Measurements from ENCODE around the gene LYPD8.
"Not testable (repeated sequence)": the region's sequence is repeated elsewhere in the genome, so short reads cannot be mapped to it uniquely, and the experiment has no call there.

Gene LYPD8, protein sequence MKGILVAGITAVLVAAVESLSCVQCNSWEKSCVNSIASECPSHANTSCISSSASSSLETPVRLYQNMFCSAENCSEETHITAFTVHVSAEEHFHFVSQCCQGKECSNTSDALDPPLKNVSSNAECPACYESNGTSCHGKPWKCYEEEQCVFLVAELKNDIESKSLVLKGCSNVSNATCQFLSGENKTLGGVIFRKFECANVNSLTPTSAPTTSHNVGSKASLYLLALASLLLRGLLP

DNA sequence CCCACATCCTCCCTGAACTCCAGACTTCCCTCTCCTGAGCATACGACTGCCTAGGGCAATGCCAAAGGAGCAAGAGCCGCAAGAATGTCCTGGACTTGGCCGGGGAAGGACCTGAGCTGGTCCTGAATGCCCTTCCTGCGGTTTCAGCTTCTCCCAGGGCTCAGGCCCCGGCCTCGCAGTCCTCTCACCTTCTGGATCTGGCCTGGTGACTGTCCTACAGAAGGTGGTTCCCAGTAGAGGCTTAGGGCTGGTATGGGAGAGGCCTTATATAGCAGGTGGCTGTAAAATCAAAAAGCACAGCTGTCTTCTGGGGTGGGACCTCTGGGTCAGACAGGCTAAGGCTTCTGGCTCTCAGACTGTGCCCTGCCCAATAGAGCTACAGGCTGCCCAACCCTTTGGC lies at the start of gene LYPD8:
TSS of gene LYPD8 (minus strand) at position 243 of the 400 bp plus-strand sequence. CDS start 4,678 bp downstream, outside the sequence.
- no peak for DNase-seq (ENCODE audit: low read depth)
- H3K4me3 ChIP-seq (ENCODE audit: low read depth, low read length): no peak within 1 kb of the TSS

DNA sequence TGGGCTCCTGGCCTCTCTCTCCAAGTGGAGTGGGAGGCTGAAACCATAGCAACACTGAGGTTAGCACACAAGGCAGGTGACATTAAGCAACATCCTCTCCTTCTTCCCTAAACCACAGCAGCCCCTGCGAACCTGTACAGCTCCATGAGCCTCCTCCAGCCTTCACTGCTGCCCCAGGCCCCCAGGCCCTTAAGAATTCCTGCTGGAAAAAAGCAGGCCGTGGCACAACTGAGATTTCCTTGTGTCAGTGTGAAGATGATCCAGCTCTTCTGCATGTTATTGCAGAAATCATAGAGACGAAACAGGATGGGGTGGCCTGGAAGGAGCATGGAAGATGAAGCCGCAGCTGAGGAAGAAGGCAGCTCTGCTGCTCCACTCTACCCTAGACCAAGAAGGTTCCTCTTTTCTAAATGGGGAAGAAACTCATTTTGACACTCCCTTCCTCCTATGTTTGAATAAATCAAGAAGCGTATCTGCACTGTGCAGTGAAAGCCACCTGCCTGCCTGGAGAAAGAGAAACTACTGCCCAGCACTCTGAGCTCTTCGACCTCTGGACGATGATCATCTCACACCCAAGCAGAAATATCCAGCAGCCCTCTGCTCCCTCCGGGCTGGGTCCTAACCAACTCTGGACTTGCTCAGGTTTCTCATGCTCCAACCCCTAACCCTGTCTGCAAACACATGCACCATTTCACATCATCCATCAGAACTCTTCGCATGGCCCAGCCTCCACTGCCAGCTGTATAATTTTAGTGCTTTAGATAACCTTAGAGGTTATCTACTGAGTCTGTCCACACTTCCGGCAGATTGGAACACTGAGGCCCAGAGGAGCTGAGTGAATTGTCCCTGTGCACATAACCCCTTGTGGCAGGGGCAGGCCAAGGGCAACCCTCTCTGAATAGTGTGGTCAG lies 49.5 kb upstream of the LYPD8 start:
- H3K4me3 ChIP-seq (ENCODE audit: low read depth, low read length): no peak overlapping the region
- no peak for DNase-seq (ENCODE audit: low read depth)

DNA sequence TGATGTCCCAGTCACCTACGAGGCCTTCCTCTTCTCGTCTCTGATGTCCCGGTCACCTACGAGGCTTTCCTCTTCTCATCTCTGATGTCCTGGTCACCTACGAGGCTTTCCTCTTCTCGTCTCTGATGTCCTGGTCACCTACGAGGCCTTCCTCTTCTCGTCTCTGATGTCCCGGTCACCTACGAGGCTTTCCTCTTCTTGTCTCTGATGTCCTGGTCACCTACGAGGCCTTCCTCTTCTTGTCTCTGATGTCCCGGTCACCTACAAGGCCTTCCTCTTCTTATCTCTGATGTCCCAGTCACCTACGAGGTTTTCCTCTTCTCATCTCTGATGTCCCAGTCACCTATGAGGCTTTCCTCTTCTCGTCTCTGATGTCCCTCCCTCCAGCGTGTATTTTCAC lies 47.9 kb upstream of the LYPD8 start:
- not testable (repeated sequence) for DNase-seq (ENCODE audit: low read depth); H3K4me3 ChIP-seq (ENCODE audit: low read depth, low read length)

DNA sequence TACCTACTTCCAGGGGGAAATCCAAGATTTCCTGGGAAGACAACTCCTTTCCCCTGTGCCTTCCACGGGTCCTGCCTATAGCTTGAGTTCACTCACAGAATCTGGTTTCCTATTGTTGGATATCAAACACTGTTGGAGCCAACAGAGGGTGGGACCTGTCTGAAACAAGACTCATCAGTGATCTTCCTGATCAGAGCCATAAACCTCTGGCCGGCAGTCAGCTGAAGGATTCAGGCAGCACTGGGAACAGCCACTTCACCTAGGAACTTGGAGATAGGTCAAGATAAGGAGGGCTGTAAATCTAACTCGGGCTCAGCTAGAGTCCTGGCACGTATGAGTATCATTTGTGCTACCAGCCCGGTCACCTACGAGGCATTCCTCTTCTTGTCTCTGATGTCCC lies 46.9 kb upstream of the LYPD8 start:
- no peak overlapping the region for H3K4me3 ChIP-seq (ENCODE audit: low read depth, low read length)
- DNase-seq (ENCODE audit: low read depth): no peak

DNA sequence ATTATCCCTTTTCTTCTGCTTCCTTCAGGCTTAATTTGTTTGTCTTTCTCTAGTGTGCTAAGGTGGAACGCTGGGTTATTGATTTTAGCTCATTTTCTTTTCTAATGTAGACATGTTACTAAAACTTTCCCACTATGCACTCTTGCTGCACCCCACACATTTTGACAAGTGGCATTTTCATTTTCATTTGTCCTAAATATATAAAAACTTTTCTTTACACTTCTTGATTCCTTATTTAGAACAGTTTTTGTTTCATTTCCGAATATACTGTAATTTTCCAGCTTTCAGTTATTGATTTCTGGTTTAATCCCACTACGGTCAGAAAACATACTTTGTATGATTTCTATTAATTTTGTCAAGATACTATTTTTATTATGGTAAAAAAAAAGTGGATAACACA lies 44.9 kb upstream of the LYPD8 start:
- DNase-seq (ENCODE audit: low read depth): no peak
- H3K4me3 ChIP-seq (ENCODE audit: low read depth, low read length): no peak overlapping the region

DNA sequence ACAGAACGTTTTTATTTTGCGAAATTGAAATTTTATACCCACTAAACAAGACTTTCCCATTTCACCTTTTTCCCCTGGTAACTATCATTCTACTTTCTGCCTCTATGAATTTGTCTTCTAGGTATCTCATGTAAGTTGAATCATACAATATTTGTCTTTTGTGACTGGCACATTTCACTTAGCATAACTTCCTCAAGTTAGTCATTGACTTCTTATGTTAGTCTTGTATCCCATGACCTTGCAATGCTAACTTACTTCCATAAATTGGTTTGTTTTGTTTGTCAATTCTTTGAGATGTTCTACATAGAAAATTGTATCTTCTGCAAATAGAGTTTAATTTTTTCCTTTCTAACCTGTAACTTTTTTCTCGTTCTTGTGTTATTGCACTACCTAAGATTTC lies 43.2 kb upstream of the LYPD8 start:
- no peak overlapping the region for H3K4me3 ChIP-seq (ENCODE audit: low read depth, low read length)
- DNase-seq (ENCODE audit: low read depth): no peak

DNA sequence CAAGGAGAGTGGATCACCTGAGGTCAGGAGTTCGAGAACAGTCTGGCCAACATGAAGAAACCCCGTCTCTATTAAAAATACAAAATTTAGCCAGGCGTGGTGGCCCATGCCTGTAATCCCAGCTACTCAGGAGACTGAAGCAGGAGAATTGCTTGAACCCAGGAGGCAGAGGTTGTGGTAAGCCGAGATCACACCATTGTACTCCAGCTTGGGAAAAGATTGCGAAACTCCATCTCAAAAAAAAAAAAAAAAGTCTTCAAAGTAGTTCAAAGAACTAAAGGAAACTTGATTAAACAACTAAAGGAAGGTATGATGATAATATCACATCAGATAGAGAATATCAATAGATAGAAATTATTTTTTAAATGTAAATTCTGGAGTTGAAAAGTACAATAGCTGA lies 39.1 kb upstream of the LYPD8 start:
- DNase-seq (ENCODE audit: low read depth): not testable (repeated sequence)

DNA sequence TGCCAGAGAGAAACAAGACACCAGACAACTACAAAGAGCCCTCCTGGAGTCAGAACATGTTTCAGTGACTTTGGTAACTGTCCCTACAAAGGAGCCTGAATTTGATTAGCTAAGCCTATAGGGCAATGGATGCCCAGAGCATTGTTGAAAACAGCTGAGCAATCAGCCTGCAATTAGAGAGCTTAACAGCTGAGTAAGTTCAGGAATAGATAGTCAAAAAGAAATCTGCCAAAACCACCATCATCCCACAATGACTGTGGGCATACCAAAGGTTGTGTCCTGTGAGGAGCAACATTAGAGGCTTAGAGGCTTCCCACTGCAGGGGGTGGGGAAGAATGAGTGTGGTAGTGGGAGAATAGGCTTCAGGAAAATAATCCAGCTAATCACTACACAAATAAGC lies 38.0 kb upstream of the LYPD8 start:
- H3K4me3 ChIP-seq (ENCODE audit: low read depth, low read length): no peak overlapping the region
- DNase-seq (ENCODE audit: low read depth): no peak

More for the DNA sequence above, 39.1 kb upstream of the LYPD8 start:
- not testable (repeated sequence) for H3K4me3 ChIP-seq (ENCODE audit: low read depth, low read length)

DNA sequence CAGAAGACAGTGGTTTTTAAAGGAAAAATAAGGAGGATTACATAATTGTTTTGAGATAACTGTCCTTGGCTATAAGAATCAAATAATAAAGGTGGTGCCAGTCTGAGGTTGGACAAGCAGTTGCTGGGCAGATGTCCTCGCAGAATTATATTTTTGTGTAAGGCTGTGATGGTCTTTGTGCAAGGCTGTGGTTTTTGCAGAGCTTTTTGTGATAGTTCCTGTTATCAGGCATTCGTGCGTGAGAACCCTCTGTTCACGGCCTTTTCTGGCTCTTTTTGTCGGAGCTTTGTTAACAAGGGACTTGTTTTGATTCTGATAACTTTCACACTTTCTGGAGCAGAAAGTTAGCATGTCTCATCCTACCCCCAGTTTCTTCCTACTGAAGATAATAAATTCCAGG lies 36.8 kb upstream of the LYPD8 start:
- no peak overlapping the region for H3K4me3 ChIP-seq (ENCODE audit: low read depth, low read length)
- no peak for DNase-seq (ENCODE audit: low read depth)

DNA sequence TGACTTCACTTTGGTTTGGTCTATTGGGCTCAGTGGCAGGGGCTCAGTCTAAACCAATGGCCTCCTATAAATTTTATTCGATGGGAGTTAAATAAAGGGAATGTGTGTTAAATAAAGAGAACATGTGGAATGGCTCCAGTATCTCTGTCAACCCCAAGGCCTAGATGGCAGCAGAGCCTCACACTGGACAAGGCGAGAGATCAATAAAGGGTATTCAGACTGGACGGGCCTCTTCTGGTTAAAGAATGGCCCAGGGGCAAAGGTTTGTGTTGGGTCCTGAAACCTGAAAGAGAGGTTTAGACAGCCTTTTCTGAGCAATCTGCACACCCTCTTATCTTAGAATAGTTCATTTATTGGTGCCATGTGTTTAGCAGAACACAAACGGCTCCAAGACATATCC lies 35.5 kb upstream of the LYPD8 start:
- no peak overlapping the region for H3K4me3 ChIP-seq (ENCODE audit: low read depth, low read length)
- no peak for DNase-seq (ENCODE audit: low read depth)

DNA sequence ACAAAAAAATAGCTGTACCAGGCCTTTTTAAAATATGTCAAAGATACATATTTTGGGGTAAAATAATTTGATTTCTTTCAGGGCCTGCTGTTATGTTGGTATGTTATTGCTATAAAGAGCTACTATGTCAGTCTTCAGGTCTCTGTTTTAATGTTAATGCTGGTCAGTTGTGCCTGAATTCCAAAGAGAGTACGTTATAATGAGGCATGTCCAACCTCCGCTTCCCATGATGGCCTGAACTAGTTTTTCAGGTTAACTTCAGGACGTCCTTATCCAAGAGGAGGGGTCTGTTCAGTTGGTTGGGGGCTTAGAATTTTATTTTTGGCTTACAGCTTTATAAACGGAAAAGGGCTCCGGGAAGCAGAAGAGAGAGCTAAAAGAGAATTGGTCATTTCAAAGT lies 34.9 kb upstream of the LYPD8 start:
- no peak for DNase-seq (ENCODE audit: low read depth)
- H3K4me3 ChIP-seq (ENCODE audit: low read depth, low read length): no peak overlapping the region

DNA sequence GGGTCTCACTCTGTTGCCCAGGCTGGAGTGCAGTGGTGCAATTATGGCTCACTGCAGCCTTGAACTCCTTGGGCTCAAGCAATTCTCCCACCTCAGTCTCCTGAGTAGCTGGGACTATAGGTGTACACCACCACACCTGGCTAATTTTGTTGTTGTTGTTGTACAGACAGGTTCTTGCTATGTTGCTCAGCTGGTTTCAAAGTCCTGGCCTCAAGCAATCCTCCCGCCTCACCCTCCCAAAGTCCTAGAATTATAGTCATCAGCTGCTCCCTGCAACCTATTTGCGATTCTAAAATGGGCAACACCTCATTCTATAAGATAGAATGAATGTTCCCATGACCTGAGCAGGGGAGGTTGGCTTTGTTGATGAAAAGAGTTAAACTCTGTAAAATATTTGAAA lies 33.8 kb upstream of the LYPD8 start:
- DNase-seq (ENCODE audit: low read depth); H3K4me3 ChIP-seq (ENCODE audit: low read depth, low read length): not testable (repeated sequence)

DNA sequence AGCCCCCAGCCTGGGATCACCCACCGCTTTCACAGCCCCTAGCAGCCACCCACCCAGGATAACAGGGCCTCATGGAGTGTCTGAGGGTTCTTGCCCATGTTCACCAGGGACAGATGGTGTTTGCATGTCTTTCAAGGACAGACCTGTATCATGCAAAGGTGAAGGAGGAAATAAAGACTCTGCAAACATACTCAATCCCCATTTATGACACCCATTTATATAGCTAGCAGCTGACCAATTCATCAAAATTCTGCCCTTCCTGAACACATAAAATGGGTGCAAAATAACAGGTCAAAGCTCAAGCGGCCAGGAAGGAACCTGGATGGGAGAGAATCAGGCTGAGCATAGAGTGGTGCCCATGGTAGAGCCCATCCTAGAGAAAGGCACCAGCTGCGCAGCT lies 32.8 kb upstream of the LYPD8 start:
- H3K4me3 ChIP-seq (ENCODE audit: low read depth, low read length): no peak overlapping the region
- DNase-seq (ENCODE audit: low read depth): no peak

DNA sequence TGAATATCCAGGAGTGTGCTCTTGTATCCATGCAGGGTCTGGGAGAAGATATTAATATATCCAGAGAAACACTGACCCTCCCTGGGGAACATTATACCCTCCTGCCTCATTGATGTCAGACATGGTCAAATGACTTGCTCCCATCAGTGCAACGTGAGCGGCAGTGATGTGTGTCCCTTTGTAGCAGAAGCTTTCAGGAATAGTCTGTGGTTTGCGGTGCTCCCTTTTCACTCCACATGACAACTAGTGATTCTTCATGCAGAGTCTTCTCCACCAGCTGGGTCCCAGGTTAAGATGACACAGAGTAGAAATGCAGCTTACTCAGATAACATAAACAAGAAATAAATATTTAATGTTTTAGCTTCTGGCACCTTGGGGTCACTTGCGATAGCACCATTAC lies 31.9 kb upstream of the LYPD8 start:
- H3K4me3 ChIP-seq (ENCODE audit: low read depth, low read length): no peak overlapping the region
- no peak for DNase-seq (ENCODE audit: low read depth)

DNA sequence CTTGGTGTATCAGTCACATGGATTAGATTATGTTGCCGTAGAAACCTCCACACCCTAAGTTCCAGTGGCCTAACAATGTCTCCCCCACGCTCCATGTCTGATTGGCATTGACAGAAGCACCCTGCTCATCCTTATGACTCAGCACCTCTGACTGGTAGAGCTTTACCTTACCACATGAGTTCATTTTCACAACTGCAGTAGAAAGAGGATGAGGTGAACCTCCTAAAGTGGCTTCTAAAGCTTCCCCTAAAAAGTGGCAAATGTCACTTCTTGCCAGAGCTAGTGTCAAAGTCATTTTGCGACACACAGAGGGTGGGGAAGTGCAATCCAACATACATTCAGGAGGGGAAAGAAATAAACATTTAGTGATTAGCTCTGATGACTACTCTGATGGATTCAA lies 30.6 kb upstream of the LYPD8 start:
- H3K4me3 ChIP-seq (ENCODE audit: low read depth, low read length): no peak overlapping the region
- DNase-seq (ENCODE audit: low read depth): no peak

DNA sequence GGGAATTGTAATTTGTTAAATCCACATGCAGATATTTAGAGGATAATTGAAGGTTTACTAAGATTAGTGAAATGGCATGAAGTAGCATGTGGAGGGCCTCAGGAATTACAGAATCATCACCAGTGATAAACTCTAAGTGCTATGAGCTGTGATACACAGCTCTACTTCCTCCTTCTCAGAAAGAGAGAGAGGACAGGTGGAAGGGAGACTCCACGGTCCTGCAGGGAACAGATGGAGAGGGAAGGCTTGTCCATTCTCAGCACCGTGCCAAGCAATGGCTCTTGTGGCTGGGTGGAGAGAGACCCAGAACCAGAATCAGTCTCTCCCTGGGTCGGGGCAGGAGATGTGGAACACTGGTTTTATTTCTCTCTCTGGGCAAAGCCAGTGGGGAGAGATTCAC lies 27.8 kb upstream of the LYPD8 start:
- no peak for DNase-seq (ENCODE audit: low read depth)
- no peak overlapping the region for H3K4me3 ChIP-seq (ENCODE audit: low read depth, low read length)

DNA sequence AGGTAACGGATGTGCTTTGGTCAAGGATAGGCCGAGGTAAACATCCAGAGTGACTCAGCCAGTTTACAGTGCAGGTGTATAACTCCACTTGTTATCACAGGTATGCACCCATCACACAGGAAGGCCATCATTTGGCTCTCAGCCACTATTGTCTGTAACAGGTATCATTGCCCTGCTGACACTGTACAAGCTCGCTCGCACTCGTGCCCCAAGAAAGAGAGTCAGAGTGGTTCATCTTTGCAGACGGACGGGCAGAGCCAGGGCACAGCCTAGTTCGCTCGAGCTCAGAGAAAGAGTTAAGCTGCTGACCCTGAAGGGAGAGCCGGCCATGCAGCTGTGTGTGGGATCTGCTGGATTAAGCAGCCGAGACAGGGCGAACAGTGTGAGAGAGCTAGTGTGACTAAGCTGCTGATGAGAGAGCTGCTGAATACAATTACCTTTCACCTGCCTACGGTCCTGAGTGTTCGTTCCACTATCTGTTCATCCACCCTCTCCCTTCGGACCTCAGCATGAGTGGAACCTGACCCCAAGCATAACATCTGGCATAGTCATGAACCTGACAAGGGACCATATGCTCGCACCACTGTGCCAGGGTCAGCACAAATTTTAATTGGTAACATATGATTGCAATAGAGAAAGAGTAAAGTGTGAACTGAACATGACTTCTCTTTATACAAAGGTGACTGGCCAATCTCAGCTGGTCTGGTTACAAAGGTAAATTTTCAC lies 27.0 kb upstream of the LYPD8 start:
- no peak overlapping the region for H3K4me3 ChIP-seq (ENCODE audit: low read depth, low read length)
- DNase-seq (ENCODE audit: low read depth): no peak

DNA sequence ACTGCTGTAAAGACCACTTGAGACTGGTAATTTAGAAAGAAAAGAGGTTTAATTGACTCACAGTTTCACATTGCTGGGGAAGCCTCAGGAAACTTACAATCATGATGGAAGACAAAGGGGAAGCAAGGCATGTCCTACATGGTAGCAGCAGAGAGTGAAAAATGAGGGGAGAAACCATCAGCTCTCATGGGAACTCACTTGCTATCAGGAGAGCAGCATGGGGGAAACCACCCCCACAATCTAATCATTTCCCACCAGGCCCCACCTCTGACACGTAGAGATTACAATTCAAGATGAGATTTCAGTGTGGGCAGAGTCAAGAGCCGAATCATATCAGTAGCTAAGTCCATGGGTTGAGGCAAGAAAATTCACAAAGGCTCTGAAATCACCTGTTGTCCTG lies 23.8 kb upstream of the LYPD8 start:
- no peak overlapping the region for H3K4me3 ChIP-seq (ENCODE audit: low read depth, low read length)
- no peak for DNase-seq (ENCODE audit: low read depth)

DNA sequence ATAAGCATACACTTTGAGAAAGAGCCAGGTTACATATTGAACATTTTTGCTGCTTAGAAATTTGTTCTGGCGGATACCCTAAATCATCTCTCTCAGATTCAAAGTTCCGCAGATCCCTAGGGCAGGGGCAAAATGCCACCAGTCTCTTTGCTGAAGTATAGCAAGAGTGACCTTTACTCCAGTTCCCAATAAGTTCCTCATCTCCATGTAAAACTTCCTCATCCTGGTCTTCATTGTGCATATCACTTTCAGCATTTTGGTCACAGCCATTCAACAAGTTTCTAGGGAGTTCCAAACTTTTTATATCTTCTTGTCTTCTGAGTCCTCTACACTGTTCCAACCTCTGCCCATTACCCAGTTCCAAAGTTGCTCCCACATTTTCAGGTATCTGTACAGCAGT lies 23.3 kb upstream of the LYPD8 start:
- no peak overlapping the region for H3K4me3 ChIP-seq (ENCODE audit: low read depth, low read length)

DNA sequence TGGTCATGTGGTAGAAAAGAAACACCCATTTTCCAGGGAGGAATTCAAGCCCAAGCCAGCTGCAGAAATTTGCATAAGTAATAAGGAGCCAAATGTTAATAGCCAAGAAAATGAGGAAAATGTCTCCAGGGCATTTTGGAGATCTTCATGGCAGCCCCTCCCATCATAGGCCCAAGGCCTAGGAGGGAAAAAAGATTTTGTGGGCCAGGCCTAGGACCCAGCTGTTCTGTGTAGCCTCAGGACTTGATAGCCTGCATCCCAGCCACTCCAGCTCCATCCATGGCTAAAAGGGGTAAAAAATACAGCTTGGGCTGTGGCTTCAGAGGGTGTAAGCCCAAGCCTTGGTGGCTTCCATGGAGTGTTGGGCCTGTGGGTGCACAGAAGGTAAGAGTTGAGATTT lies 21.4 kb upstream of the LYPD8 start:
- DNase-seq (ENCODE audit: low read depth): no peak

More for the DNA sequence above, 23.3 kb upstream of the LYPD8 start:
- no peak for DNase-seq (ENCODE audit: low read depth)

More for the DNA sequence above, 21.4 kb upstream of the LYPD8 start:
- H3K4me3 ChIP-seq (ENCODE audit: low read depth, low read length): no peak overlapping the region
